Measurements from ENCODE around the gene IRF2BP2.

DNA sequence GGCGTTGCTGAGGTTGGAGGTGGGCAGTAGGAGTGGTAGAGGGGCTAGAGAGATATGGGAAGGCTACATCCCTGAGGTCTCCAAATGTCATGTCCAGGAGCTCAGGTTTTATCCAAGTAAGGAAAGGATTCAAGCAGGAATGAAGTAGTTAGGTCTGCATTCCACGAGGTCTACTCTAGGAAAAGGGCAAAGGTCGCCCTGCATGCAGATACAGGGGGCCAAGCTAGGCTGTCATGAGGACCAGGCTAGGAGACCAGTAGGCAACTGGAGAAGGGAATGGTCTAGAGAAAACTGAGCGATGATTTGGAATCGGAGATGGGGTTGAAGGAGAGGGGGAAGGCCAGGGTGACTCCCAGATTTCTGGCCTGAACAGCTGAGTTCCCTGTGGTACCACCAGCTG lies 48.7 kb downstream of the IRF2BP2 start:
- TF ChIP-seq POLR2AphosphoS5 (IDR thresholded peaks at IDR 0.05; ENCODE audit: borderline replicate concordance, low read depth, low read length) (no peak), EZH2 (IDR thresholded peaks at IDR 0.05) (no peak), FOXP2 (optimal IDR thresholded peaks at IDR 0.05; ENCODE audit: control extremely low read depth, extremely low read length, insufficient read depth) (no peak)

Data from SK-N-MC (cell line).